ENCODE measurements around the gene RYR1. TPM values are rescaled to one million over a fixed set of nuclear protein-coding genes. Genes with fewer than 3 reads are reported as not detected.

The RYR1 gene
- total RNA-seq (2014; rRNA removed) (not detected in 2 replicates), Bru-seq, nascent RNA (percentile 5 among the genes with signal in this experiment), BruChase-seq, experiment 1, labeled RNA remaining after a 6-hour chase (percentile 9 among the genes with signal in this experiment), BruChase-seq, experiment 2, labeled RNA remaining after a 2-hour chase (percentile 8 among the genes with signal in this experiment)
- long read RNA-seq: 0 reads

- ATAC-seq (no peak), DNase-seq (no peak)
- no TSS peak for BruUV-seq (replicated peaks)
- ChIA-PET POLR2A (ENCODE audit: unreplicated experiment) (no interaction called here), CTCF (no interaction called here)
- TF ChIP-seq EZH2phosphoT487 (IDR thresholded peaks at IDR 0.05; ENCODE audit: borderline replicate concordance, low read length): no peak
- TF ChIP-seq EZH2 (IDR thresholded peaks at IDR 0.05; ENCODE audit: low read length, unreplicated experiment): no peak
- TF ChIP-seq, protein P1, sequence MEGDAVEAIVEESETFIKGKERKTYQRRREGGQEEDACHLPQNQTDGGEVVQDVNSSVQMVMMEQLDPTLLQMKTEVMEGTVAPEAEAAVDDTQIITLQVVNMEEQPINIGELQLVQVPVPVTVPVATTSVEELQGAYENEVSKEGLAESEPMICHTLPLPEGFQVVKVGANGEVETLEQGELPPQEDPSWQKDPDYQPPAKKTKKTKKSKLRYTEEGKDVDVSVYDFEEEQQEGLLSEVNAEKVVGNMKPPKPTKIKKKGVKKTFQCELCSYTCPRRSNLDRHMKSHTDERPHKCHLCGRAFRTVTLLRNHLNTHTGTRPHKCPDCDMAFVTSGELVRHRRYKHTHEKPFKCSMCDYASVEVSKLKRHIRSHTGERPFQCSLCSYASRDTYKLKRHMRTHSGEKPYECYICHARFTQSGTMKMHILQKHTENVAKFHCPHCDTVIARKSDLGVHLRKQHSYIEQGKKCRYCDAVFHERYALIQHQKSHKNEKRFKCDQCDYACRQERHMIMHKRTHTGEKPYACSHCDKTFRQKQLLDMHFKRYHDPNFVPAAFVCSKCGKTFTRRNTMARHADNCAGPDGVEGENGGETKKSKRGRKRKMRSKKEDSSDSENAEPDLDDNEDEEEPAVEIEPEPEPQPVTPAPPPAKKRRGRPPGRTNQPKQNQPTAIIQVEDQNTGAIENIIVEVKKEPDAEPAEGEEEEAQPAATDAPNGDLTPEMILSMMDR (conservative IDR thresholded peaks at IDR 0.05; ENCODE audit: low read depth, low read length): no peak
- Histone ChIP-seq H4K20me1 (ENCODE audit: low read length) (no peaks in the 10 kb centered on the region), H2AFZ (ENCODE audit: low read length) (no peak within 1 kb of the TSS), H3K4me1 (ENCODE audit: insufficient read depth, low read length) (no peaks in the 10 kb centered on the region), H3K9me3 (ENCODE audit: low read length) (no peaks in the 10 kb centered on the region), H3K36me3 (ENCODE audit: low read depth, low read length) (no peaks in the 10 kb centered on the region), H3K9ac (ENCODE audit: low read length) (no peak within 1 kb of the TSS), H3K4me3 (ENCODE audit: low read length) (no peak within 1 kb of the TSS), H3F3A (ENCODE audit: low read length, unreplicated experiment) (no peaks in the 10 kb centered on the region), H3K4me2 (ENCODE audit: low read length) (no peak within 1 kb of the TSS), H3K79me2 (ENCODE audit: low read length) (no peaks in the 10 kb centered on the region), H3K27ac (ENCODE audit: low read length) (no peak within 1 kb of the TSS), H3K27me3 (ENCODE audit: low read length) (no peaks in the 10 kb centered on the region), H3K9me2 (replicated peaks; ENCODE audit: low read length) (no peaks in the 10 kb centered on the region)
- intact Hi-C loops (cut with micrococcal nuclease): no loop called here
Observed at GRCh38 chr19:38433268-38433733, at the start of gene RYR1. TSS of gene RYR1 (plus strand) at chr19:38433691. CDS start at chr19:38433830, 139 bp downstream.

DNA sequence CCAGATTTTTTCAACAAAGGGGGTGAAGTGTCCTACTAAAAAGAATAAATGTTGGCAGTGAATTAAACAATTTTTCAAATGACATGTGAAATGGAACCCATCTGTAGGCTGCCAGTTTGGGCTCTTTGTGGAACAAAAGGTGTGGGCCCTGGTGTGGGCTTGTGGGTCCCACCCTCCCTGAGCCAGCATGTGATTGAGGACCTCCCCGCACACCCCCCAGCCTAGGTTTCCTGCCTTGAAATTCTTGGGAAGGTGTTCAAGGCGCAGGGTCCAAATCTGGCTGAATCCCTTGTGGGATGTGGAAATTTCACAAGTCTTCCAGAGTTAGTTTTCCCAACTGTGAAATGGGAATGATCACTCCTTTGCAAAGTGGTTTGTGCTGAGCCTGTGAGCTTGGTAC, 49.7 kb upstream of the RYR1 start:
- Histone ChIP-seq H3K4me2 (ENCODE audit: low read length) (no peak overlapping the region), H3K9me2 (replicated peaks; ENCODE audit: low read length) (no peaks in the 10 kb centered on the region), H3F3A (ENCODE audit: low read length, unreplicated experiment) (no peaks in the 10 kb centered on the region), H3K36me3 (ENCODE audit: low read depth, low read length) (peaks cover 23% of the 10 kb centered on the region), H3K79me2 (ENCODE audit: low read length) (0 out of 2 replicates have a peak, but pooled peaks cover 4% of the 10 kb centered on the region), H3K9me3 (ENCODE audit: low read length) (no peaks in the 10 kb centered on the region), H3K4me1 (ENCODE audit: insufficient read depth, low read length) (peaks cover 3% of the 10 kb centered on the region; the same call in 1 of the 2 replicates), H2AFZ (ENCODE audit: low read length) (no peak overlapping the region), H4K20me1 (ENCODE audit: low read length) (peaks cover 3% of the 10 kb centered on the region; the same call in 1 of the 2 replicates), H3K27me3 (ENCODE audit: low read length) (no peaks in the 10 kb centered on the region), H3K9ac (ENCODE audit: low read length) (no peak overlapping the region), H3K27ac (ENCODE audit: low read length) (no peak overlapping the region), H3K4me3 (ENCODE audit: low read length) (no peak overlapping the region)
- POLR2A ChIA-PET (ENCODE audit: unreplicated experiment): interaction anchor here (0.6 kb wide), 1 partner anchor 969 kb away, joined by 4 read pairs; no protein-coding TSS in a partner anchor
- no peak for ATAC-seq
- TF ChIP-seq, protein P1 (conservative IDR thresholded peaks at IDR 0.05; ENCODE audit: low read depth, low read length): no peak
- TF ChIP-seq EZH2phosphoT487 (IDR thresholded peaks at IDR 0.05; ENCODE audit: borderline replicate concordance, low read length) (no peak), EZH2 (IDR thresholded peaks at IDR 0.05; ENCODE audit: low read length, unreplicated experiment) (no peak)
- intact Hi-C loops (cut with micrococcal nuclease): no loop called here
- CTCF ChIA-PET: interaction anchor here (0.5 kb wide), 1 partner anchor 48 kb away, joined by 3 read pairs; no protein-coding TSS in a partner anchor
- DNase-seq: no peak
- BruUV-seq (replicated peaks): no TSS peak

Data from PC-3 (cell line).